OCI-LY7 (cell line): ENCODE measurements around the gene GAMT.

Experiments
- EZH2phosphoT487 ChIP-seq: fragments of 200-600 bp; sonication (generic); IDR thresholded peaks from 2 replicates; pipeline ENCODE4 v1.6.1; 2018; ENCODE audit warnings: low read depth, borderline replicate concordance, mild to moderate bottlenecking, mixed run types, antibody characterized with exemption, low read length, moderate library complexity, mixed read lengths
- TF ChIP-seq, protein P1 (sequence below): fragments of 200-600 bp; sonication (generic); conservative IDR thresholded peaks from 2 replicates; pipeline ENCODE4 v1.5.1; 2014; ENCODE audit warnings: mild to moderate bottlenecking, antibody characterized with exemption, low read length, moderate library complexity, mixed read lengths

DNA sequence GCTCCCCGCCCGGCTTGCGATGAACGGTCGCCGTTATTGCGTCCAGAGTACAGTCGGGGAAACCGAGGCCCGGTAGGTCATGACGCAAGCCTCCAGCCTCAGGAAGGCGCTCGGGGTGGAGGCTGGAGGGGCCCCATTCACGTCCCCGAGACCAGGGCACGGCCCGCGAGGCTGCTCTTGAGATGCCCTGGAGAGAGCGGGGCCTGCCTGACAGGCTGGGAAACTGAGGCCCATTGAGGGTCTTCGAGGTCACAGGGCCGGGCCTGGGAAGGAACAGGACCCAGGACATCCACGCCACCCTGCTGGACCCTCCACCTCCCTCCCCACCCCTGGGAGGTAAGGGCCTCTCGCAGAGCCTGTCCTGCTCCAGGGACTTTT is 17.3 kb downstream of the GAMT start:
- TF ChIP-seq, protein P1, sequence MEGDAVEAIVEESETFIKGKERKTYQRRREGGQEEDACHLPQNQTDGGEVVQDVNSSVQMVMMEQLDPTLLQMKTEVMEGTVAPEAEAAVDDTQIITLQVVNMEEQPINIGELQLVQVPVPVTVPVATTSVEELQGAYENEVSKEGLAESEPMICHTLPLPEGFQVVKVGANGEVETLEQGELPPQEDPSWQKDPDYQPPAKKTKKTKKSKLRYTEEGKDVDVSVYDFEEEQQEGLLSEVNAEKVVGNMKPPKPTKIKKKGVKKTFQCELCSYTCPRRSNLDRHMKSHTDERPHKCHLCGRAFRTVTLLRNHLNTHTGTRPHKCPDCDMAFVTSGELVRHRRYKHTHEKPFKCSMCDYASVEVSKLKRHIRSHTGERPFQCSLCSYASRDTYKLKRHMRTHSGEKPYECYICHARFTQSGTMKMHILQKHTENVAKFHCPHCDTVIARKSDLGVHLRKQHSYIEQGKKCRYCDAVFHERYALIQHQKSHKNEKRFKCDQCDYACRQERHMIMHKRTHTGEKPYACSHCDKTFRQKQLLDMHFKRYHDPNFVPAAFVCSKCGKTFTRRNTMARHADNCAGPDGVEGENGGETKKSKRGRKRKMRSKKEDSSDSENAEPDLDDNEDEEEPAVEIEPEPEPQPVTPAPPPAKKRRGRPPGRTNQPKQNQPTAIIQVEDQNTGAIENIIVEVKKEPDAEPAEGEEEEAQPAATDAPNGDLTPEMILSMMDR, result no peak
- TF ChIP-seq EZH2phosphoT487, result no peak
